IMR-90 (cell line): Measurements from ENCODE around the gene ELMO1.

Experiments used
- BHLHE40 ChIP-seq: fragments of 150-350 bp; IDR thresholded peaks from 2 replicates; pipeline ENCODE4 v1.6.1; 2016; ENCODE audit warnings: mild to moderate bottlenecking, low read depth, low read length
- CEBPB ChIP-seq: IDR thresholded peaks from 2 replicates; pipeline ENCODE4 v1.6.1; 2012; ENCODE audit warnings: low read depth, low read length, improper control_type of control experiment
- MXI1 ChIP-seq: IDR thresholded peaks from 2 replicates; pipeline ENCODE4 v1.6.1; 2012; ENCODE audit warnings: low read depth, mild to moderate bottlenecking, low read length, moderate library complexity, borderline replicate concordance
- POLR2A ChIP-seq: IDR thresholded peaks from 2 replicates; pipeline ENCODE4 v1.6.1; 2012; ENCODE audit warnings: mild to moderate bottlenecking, low read depth, low read length
- RFX5 ChIP-seq: IDR thresholded peaks from 2 replicates; pipeline ENCODE4 v1.8.0; 2012; ENCODE audit warnings: low read depth, mild to moderate bottlenecking, low read length, moderate library complexity
- SMC3 ChIP-seq: fragments of 150-350 bp; IDR thresholded peaks from 2 replicates; pipeline ENCODE4 v1.6.1; 2016; ENCODE audit warnings: low read depth, mild to moderate bottlenecking, antibody characterized with exemption, low read length, moderate library complexity
- USF2 ChIP-seq: fragments of 150-350 bp; IDR thresholded peaks from 2 replicates; pipeline ENCODE4 v1.6.1; 2017; ENCODE audit warnings: mild to moderate bottlenecking, antibody characterized with exemption, low read length, low read depth
- TF ChIP-seq, protein P1 (sequence below): conservative IDR thresholded peaks from 2 replicates; pipeline ENCODE4 v1.5.1; 2012; ENCODE audit warnings: mild to moderate bottlenecking, low read depth, low read length, improper control_type of control experiment
- TF ChIP-seq, protein P2 (sequence below): fragments of 150-350 bp; IDR thresholded peaks from 2 replicates; pipeline ENCODE4 v1.6.1; 2016; ENCODE audit warnings: low read depth, mild to moderate bottlenecking, low read length, moderate library complexity, borderline replicate concordance

DNA sequence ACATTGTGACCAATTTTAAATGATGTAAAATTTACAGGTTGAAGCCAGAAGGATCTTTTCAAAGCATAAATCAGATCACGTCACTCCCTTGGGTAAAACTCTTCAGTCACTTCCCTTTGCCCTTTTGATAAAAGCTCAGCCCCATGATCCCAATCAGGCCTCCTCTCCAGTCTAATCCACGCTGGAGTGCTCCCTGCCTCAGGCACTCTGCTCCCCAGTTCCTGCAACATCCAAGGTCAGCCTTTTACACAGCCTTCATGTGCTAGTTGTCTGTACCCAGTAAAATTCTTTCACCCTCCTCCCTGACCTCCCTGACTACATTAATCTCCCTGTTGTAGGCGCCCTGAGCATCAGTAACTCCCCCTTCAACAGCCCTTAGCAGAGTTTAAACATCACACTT, 14.1 kb downstream of the ELMO1 start:
- TF ChIP-seq, protein P1, sequence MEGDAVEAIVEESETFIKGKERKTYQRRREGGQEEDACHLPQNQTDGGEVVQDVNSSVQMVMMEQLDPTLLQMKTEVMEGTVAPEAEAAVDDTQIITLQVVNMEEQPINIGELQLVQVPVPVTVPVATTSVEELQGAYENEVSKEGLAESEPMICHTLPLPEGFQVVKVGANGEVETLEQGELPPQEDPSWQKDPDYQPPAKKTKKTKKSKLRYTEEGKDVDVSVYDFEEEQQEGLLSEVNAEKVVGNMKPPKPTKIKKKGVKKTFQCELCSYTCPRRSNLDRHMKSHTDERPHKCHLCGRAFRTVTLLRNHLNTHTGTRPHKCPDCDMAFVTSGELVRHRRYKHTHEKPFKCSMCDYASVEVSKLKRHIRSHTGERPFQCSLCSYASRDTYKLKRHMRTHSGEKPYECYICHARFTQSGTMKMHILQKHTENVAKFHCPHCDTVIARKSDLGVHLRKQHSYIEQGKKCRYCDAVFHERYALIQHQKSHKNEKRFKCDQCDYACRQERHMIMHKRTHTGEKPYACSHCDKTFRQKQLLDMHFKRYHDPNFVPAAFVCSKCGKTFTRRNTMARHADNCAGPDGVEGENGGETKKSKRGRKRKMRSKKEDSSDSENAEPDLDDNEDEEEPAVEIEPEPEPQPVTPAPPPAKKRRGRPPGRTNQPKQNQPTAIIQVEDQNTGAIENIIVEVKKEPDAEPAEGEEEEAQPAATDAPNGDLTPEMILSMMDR: no peak
- no peak for TF ChIP-seq RFX5
- no peak for TF ChIP-seq POLR2A
- TF ChIP-seq USF2: no peak
- no peak for TF ChIP-seq CEBPB
- no peak for TF ChIP-seq MXI1
- no peak for TF ChIP-seq SMC3
- TF ChIP-seq BHLHE40: no peak
- TF ChIP-seq, protein P2, sequence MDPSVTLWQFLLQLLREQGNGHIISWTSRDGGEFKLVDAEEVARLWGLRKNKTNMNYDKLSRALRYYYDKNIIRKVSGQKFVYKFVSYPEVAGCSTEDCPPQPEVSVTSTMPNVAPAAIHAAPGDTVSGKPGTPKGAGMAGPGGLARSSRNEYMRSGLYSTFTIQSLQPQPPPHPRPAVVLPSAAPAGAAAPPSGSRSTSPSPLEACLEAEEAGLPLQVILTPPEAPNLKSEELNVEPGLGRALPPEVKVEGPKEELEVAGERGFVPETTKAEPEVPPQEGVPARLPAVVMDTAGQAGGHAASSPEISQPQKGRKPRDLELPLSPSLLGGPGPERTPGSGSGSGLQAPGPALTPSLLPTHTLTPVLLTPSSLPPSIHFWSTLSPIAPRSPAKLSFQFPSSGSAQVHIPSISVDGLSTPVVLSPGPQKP: no peak
